Activated CD4-positive, alpha-beta T cell treated with anti-CD3 and anti-CD28 coated beads for 24 hours (primary cell): ENCODE measurements around the gene SPRY4.
"Not testable (repeated sequence)": the region's sequence is repeated elsewhere in the genome, so short reads cannot be mapped to it uniquely, and the experiment has no call there.

ENCODE experiments used
- DNase-seq, 2 donors: peaks; one replicate each; pipeline ENCODE4 v3.0.0-alpha.2; 2020; ENCODE audit warnings: low read depth in 2 of 2

SPRY4 gene

DNA sequence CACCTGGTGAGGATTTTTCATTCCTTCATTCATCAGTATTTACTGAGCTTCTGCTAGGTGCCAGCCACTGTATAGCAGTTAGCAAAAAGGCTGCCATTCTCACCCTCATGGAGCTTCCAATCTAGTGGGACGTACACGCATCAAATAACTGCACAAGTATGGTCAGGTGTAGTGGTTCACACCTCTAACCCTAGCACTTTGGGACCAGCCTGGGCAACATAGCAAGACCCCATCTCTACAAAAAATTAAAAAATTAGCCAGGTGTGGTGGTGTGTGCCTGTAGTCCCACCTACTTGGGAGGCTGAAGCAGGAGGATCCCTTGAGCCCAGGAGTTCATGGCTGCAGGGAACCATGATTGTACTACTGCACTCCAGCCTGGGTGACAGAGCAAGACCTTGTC, 8.9 kb upstream of the SPRY4 start:
- DNase-seq, result not testable (repeated sequence)

DNA sequence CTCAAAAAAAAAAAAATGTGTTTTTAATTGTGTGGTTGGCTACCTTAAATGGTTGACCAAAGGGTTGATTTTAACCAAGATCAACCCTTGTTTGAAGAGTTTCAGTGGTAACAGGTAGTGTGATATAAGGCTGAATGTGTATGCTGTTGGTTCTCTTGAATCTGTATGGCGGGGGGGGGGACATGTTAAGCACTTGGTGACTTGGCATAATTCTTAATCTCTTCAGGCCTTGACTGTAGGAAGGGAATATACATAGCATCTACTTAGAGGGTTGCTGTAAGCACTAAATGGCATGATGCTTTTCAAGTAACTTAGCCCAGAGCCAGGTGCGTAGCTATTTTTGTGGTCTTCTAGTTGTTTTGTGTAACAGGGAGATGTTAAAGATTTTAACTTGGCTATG, 5.6 kb upstream of the SPRY4 start:
- DNase-seq, result no peak

DNA sequence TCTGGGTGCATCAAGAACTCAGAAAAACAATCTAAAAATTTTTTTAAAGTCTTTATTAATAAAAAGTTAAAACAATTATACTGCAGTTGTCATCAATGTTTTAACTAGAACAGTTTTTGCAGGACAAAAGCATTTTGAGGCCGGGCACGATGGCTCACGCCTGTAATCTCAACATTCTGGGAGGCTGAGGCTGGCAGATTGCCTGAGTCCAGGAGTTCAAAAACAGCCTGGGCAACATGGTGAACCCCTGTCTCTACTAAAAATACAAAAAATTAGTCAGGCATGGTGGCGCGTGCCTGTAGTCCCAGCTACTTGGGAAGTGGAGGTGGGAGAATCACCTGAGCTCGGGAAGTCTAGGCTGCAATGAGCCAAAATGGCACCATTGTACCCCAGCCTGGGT, 5.2 kb upstream of the SPRY4 start:
- no peak for DNase-seq

DNA sequence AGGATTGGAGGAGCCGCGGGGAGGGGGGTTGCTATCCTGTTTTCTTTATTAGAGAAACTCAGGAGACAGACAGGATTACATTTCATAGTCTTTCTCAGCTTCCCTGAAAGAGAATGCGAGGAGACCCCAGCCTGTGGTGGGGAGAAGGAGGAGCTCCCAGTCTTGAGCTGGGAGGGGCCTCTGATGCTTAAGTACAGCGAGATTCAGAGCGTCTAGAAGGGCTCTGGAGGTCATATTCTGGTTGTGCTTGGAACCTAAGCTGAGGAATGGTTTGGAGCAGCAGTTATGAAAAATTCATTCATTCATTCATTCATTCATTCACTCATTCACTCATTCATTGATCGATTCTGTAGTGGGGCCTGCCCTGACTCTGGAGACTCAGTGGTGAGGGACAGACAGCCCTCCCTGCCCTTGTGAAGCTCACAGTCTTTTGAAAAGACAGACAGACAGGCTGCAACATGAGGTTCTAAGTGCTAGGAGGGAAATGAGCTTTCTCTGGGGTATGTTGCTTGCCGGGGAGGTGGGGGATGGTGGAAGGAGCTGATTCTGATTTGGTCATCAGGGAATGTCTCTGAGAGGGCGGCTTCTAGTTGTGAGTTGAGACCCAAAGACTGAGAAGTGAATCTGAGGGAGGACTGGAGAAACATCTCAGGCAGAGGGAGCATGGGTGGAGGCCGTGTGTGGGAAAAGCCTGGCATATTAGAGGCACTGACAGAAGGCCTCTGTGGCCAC, 2.5 kb upstream of the SPRY4 start:
- DNase-seq, result no peak

DNA sequence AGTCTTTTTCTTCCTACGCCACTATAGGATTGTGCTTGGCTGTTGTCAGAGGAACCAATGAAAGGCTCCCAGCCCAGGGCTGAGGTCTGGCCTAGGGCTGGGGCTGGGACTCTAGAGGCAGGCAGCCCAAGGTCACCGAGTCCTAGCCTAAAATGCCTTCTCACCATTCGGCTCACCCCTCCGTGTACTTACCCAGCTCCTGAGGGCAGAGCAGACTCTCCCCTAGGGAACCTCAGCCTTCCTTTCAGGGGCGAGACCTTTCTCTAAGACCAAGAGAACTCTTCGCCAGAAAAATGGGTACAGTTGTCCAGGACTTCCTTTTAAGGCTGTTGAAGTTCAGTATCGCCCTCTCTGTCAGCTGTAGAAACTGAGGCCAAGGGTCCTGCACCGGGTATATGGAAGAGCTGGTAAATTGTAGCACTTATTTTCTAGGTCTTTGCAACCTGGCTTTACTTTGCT, 1.7 kb upstream of the SPRY4 start:
- no peak for DNase-seq

DNA sequence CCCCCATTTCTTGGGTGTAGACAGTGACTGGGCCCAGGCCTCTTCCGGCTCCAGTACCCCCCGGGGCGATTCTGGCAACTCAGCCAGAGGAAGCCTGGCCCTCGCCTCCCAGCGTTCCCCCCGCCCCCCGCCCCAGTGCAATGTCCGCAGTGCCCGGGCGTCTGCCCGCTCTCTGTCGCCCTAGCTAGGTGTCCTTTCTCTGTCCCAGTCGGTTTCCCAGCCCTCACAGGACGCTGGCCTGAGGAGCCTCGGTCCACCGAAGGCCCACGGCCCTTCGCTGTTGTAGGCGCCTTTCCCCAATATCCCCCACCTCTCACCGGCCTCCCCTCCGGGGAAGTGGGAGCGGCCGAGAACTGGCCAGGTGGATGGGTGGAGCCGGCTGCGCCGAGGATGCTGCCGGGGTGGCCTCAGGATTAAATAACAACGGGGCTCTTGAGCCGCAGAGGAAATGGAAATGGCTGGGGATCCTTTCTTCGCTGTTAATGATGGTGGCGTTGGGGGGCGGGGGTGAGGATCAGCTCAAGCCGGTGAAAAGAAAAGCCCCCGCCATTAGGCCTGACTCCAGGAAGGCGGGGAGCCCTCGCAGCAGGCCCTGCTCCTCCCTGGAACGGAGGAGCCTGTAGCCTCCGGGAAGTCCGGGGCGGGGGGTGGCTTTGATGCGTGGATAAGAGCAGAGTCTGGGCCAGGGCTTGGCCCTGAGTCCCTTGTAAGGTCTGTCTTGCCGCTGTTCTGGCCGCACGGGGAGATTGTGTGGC, 1.1 kb upstream of the SPRY4 start:
- DNase-seq, result no peak

DNA sequence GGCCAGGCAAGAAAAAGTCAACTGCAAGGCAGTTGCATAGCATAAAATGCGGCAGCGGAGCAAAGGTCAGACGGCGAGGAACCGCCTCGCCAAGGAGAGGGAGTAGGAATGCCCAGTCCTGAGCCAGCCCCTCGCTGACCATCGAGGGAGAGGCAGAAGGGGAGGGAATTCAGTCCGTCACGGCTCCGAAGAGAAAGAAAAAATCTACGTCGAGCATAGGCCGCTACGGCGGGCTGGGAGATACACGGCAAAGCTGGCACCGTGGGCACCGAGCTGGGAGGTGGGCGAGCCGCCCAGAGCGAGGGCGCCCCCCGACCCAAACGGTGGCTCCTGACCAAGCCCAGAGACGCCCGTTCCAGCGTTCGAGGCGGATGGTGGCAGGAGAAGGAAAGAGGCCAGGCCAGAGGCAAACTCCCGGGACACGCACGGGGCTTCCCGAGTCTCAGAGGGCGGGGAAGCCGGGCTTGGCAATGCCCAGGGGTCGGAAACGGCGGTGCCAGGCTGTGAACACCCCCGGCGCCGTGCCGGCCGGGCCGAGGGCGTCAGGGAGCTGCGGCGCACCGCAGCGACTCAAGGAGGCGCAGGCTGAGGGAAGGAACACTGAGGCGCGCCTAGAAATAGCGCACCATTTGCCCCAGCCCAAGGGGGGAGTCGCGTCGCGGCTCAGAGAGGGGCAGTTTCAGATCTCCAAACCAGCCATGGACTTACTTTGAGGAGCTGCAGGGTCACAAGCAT, 518 bp downstream of the SPRY4 start:
- DNase-seq, result no peak

DNA sequence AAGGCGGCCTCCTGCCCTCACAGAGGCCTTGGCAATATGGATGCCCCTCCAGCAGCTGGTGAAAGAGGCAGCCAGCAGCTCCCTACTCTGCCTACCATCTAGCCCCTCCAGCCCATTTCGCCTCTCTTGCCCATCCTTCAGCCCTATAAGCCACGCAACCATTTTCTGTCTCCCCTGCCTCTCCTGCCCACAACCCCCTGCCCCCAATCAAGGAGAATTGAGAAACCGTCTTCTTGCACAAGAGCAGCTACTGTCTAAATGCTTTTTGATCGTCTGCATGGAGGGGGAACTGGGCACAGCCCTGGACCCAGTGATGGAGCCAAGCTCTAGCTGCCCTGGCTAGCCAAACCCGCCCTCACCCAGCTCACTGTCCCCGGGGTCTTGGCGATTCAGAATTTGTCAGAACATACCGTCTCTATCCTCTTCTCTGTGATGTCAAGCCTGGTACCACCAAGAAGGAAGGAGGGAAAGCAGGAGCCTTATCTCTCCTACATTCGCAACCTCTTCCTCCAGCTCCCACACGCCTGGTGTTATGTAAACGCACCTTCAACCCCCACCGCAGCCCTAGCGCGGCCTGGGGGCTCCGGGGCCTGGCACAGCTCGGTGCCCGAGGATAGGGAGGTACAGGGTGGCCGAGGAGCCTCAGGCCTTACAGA, 1.2 kb downstream of the SPRY4 start:
- DNase-seq, result no peak

DNA sequence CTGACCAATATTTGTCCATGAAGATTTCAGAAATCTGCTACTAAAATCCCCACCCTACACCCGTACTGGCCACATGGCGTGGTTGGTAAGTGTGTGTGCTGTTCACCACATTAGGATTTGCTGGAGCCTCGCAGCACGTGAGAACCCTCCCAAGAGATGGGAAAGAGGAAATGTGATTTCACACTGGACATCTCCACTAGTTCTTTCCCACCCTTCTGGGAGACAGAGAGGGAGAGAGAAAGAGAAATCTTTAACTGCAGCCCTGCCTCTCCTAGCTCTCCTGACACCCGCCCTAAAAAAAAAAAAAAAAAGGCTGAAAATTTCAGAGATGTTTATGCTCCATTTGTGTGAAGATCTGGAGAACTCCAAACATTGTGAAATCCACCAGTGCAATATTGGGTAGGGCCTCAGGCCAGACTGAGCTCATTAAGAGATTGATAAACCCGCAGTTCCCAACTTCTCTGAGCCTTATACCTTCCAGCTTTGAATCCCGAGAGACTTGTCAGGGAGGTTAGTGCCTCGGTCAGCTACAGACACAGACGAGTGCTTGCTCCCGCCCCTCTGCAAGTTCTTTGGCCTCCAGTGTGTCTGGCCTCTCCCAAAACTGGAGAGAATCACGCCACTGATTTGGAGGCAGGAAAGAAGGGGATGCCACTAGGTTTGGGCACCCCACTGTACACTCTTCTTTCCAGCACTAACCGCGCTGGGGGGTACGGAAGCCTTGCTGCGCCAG, 1.9 kb downstream of the SPRY4 start:
- no peak for DNase-seq

DNA sequence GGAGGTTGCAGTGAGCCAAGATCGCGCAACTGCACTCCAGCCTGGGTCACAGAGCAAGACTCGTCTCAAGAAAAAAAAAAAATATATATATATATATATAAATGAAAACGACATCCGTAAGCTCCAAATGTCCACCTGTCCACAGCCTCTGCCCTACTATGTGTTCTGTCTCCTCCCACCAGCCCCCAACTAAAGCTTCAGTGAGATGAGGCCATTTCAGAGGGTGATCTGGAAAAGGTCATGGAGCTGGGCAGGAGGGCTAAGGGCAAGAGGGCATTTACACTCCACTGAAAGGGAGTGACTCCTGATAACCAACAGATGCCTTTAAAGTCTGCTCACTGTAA, 2.4 kb downstream of the SPRY4 start:
- no peak for DNase-seq

DNA sequence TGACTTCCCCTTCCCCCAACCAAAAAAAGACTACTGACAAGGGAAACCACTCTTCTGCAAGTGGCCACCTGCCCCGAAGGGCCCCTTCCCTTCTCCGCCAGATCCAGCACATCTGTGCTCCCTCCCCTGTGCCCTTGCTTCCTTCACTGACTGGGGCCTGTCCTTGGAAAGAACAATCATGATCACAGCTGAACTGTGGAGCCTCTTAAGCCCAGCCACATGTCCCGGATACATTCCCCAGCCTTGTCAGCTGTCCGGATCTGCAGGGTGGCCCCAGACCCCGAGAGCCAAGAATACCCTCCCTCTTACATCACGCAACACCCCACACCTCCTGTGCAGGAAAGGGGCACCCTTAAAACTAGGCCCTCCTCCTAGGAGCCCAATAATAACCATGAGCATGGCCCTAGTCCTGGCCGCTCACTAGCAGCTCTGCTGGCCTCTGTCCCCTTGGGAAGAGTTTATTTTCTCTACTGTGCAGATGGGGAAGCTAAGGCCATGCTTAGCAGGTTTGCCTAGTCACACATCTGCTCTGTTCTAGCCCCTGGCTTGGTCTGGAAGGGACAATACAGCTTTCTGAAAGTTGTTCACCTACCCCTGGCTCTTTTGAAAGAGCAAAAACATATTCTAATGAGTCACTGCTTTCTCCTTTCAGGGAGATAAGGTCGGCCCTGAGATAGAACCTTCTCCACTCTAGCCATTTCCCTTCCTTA, 3.8 kb downstream of the SPRY4 start:
- DNase-seq, result no peak

DNA sequence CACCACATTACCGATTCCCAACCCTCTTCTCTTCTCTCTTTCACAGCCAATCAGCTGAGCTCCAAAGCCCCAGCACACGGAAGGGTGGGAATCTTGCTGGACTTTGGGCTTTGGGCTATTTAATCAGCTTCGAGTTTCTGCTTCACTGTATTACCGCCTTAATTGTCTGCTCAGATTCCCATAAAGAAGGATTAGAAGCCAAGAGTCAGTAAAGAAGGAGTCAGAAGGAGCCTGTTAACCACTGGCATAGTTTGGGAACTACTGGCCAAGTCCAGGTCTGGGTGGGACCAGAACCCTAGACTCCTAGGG, 4.4 kb downstream of the SPRY4 start:
- DNase-seq, result no peak

DNA sequence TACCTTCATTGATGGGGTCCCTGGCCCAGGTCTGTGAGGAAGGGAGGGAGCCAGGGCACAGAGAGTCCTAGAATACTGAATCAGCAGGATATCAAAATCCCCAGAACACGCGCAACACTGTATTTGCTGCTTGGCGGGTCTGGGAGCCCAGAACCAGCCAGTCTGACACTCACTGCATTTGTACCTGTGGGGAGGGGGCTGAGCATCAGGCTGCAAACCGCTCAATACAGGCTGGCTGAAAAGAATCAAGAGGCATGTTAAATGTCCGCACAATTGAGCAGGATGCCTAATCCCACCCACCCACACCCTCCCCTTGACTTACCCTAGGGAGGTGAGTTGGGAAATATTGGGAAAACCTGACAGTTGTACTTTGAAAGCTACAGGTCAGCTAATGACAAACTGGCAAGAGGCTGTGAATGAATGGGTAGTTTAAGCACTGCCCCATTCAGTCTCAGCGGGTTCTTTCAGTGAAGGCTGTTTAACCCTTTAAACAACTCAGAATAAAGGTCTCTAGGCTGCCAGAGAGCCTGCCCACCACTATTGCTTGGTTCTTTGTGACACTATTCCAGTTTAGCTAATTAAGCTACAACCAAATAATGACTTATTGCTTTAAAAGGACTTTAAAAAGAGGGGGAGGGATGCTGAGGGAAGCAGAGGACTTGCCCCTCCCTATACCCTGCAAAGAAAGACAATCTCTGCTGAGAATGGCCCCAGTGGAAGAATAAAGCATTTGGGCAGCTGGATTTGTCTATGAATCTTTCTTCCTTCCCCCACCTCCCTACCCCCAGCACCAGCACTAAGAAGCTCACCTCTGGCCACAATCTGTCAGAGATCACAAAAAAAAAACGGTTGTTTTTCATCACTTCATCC, 5.0 kb downstream of the SPRY4 start:
- no peak for DNase-seq

DNA sequence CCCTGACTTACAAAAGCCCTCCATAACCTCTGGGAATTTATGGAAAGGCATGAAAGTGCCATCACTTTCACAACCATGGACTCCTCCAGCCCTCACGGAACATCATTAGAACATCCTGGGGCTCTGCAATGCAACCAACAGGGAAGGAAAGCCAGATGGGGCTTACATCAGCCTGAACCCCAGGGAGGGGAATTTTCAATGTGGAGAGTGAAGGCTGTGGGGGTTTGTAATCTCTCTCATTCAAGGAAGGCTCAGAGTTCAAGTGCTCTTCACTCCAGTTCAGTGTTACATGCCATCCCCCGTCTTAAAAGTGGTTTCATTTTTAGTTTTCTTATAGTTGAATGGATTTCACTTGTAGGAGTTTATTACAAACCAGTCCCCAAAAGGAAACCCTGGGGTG, 5.7 kb downstream of the SPRY4 start:
- no peak for DNase-seq

DNA sequence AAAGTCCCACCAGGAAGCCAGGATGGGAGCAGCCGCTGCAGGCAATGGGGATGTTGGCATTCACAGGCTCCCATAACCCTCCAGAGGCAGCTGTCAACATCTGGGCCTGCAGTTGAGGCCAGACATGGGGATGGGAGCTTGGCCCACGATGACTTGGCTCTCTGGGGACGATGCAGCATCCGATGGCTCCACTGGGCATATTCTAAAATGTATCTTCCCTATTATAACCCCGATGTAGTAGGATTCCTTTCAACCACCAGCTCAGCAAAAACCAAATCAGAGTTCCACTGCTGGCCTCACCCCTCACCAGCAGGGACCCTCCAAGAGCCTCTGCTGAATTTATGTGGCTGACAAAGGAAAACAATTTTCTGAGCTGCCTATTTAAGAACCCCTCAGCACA, 7.1 kb downstream of the SPRY4 start:
- DNase-seq, result no peak

DNA sequence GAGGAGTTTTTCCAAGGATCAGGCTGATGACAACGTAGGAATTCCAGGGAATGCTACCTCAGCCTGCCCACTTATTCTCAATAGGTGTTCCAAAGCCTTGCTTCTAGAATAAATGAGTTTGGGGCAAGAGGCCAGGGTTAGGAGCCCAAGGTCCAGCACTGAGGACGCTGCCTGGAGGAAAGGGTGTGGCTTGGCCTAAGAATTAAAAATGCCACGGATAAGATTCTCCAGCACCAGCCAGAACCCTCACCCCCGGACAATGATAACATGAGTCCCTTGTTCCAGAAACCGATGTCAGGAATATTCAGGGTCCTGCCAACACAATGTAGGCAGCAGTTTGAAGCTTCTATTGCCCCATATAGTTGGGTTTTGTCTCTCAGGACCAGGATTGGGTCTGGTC, 7.6 kb downstream of the SPRY4 start:
- DNase-seq, result no peak

DNA sequence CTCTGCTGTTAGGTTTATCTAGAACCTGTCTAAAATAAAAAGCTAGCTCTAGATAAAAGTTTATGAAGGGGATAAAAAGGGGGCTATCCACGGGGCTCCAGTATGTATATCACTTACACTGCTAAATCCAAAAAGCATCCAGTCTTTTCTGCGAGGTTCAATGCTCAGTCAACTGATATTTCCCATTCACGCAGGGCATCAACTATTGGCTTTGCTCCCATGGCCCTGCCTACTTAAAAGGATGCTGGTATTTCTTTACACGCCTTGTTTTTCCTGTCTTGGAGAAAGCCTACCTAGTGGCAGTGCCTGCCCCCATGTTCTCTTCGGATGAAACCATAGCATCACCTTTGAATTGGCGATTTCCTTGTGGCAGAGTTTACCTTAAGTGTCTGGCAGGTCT, 8.1 kb downstream of the SPRY4 start:
- no peak for DNase-seq

DNA sequence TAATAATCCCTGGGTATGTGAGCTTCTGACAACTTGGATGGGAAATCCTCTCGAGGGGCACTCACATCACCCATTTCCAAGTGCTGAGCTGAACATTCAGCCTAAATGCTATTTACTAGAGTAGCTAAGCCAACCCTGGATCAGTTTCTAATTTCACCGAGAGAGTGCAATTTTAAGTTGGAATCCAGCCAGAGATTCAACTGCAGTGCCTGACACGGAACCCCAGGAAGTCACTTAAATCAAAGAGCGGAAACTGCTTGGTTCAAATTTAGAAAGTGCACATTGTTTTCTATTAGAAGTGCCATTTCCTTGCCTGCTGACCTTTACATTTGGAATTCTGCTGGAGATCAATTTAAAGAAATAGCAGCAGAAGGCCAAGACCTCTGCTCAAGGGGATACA, 8.8 kb downstream of the SPRY4 start:
- DNase-seq, result no peak

DNA sequence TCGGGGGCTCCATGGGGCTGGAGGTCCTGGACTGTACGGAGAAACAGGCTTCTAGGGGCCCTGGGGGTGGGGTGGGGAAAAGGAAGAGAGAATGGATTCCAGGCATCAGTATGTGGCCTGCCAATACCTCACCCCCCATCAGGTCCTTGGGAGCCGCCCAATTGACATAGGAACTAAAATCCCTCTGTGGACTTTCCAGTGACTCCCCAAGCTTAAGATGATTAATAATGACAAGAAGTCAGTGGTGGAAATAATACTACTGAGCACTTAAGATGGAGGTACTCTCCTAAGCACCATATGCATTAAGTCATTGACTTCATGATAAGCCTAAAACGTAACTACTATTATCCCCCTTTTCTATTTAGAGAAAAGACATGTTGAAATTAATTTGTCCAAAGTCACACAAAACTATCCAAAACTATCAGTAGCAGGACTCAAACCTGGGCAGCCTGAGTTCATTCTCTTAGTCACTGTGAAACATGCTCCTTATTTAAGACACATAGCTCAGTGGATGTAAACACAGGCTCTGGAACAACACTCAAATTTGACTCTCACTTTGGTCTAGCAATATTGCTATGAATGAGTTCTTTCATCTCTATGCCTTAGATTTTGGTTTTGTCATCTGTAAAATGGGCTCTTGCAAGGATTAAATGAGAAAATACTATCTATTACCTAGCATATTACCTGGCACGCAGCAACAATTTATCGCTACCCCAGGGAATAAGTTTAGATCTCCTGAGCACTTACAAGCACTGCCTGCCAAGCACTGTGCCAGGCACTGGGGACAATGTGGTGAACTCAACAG, 9.5 kb downstream of the SPRY4 start:
- no peak for DNase-seq
